ENCODE results near the gene USP2. TPM values are rescaled to one million over a fixed set of nuclear protein-coding genes. Genes with fewer than 3 reads are reported as not detected.

Gene USP2
- total RNA-seq, 1 donor from 2014 or later, result 3.0 TPM

DNA sequence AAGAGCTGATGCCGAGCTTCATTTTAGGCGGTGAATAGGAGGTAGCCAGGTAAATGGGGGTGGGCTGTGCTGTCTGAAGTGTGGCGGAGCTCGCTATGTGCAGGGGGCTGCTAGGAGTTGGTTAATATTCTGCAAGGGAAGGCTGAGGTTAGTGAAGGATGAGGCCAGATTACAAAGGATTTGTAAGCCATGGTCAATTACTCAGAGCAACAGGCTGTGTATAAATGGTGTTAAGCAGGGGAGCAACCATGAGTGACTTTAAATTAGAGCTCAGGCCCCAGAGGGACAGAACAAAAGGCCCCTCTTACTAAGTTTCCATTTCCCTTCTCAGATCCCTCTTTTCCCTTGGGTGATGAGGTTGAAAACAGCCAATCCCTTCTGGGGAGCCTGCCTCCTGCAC lies 57.3 kb downstream of the USP2 start:
- Histone ChIP-seq H3K27me3 (peaks cover 9% of the 10 kb centered on the region), H3K9me3 (no peaks in the 10 kb centered on the region), H3K4me3 (no peak overlapping the region), H3K36me3 (no peaks in the 10 kb centered on the region), H3K27ac (no peak overlapping the region), H3K4me1 (peaks cover 15% of the 10 kb centered on the region)
- DNase-seq (no peak), ATAC-seq (no peak)
- intact Hi-C loops (cut with DNase I), result no loop called here
- TF ChIP-seq, protein P1, sequence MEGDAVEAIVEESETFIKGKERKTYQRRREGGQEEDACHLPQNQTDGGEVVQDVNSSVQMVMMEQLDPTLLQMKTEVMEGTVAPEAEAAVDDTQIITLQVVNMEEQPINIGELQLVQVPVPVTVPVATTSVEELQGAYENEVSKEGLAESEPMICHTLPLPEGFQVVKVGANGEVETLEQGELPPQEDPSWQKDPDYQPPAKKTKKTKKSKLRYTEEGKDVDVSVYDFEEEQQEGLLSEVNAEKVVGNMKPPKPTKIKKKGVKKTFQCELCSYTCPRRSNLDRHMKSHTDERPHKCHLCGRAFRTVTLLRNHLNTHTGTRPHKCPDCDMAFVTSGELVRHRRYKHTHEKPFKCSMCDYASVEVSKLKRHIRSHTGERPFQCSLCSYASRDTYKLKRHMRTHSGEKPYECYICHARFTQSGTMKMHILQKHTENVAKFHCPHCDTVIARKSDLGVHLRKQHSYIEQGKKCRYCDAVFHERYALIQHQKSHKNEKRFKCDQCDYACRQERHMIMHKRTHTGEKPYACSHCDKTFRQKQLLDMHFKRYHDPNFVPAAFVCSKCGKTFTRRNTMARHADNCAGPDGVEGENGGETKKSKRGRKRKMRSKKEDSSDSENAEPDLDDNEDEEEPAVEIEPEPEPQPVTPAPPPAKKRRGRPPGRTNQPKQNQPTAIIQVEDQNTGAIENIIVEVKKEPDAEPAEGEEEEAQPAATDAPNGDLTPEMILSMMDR (IDR thresholded peaks at IDR 0.05), result no peak

DNA sequence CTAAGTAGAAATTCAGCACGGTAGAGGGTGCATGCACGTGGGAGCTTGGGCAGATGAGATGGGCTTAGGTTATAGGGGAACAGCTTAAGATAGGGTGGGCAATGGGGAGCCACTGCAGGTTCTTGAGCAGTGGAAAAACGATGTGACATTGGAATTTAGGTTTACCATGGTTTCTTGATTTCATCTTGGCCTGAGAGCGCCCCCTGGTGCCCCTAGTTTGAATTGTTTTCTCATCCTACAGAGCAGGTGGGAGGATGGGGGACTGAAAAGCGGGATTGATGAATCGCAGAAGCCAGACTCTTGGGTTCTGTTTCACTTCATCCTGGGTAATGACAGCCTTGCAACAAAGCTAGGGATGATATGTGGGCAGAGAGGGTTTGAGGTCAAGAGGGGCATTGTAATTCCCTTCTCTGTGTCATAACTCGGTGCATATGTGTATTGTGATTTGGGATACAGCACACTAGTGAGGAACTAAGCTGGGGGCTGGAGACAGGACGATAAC lies 57.9 kb downstream of the USP2 start:
- Histone ChIP-seq H3K27me3 (peaks cover 9% of the 10 kb centered on the region), H3K4me3 (no peak overlapping the region), H3K36me3 (no peaks in the 10 kb centered on the region), H3K4me1 (peaks cover 18% of the 10 kb centered on the region), H3K27ac (no peak overlapping the region), H3K9me3 (no peaks in the 10 kb centered on the region)
- ATAC-seq (peak; percentile 47), DNase-seq (no peak)
- TF ChIP-seq, protein P1 (IDR thresholded peaks at IDR 0.05), result peak; percentile 81
- intact Hi-C loops (cut with DNase I), result no loop called here

DNA sequence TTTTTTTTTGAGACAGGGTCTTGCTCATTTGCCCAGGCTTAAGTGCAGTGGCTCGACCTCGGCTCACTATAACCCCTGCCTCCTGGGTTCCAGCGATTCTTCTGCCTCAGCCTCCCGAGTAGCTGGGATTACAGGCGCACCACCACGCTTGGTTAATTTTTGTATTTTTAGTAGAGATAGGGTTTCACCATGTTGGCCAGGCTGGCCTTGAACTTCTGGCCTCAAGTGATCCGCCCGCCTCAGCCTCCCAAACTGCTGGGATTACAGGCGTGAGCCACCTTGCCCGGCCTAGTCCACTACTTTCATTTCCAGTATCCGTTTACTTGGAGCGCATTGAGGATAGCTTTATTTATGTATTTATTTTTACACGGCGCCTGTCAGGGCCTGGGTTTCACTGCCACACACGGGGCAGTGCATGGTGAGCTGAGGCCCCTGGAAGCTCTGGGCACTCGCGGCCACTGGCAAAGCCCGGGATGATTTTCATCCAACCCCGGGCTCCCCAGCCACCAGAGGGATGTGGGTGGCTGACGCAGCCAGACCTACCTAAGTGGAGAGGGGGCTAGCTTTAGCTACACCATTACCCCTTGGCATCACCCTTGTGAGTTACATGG lies 58.5 kb downstream of the USP2 start:
- Histone ChIP-seq H3K9me3 (no peaks in the 10 kb centered on the region), H3K4me1 (peaks cover 18% of the 10 kb centered on the region), H3K4me3 (no peak overlapping the region), H3K36me3 (no peaks in the 10 kb centered on the region), H3K27ac (no peak overlapping the region), H3K27me3 (peaks cover 9% of the 10 kb centered on the region)
- TF ChIP-seq, protein P1 (IDR thresholded peaks at IDR 0.05), result no peak
- no peak for DNase-seq
- no peak for ATAC-seq
- intact Hi-C loops (cut with DNase I), result no loop called here

DNA sequence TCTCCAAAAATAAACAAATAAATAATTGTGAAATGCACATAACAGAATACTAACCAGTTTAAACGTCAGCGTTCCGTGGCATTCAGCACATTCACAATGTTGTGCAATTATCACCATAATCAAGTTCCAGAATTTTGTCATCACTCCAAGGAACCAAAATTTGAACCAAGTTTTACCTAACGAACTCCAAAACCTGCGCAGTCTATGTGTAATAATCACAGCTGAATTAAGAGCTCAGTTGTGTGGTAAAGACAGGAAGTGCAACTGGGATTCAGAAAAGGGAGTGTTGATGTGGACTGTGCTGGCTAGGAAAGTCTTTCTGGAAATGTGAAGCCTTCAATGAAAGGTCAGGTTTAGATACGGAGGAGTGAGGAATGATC lies 59.1 kb downstream of the USP2 start:
- H3K4me3 ChIP-seq, result no peak overlapping the region
- TF ChIP-seq, protein P1 (IDR thresholded peaks at IDR 0.05), result peak; percentile 15
- peaks cover 20% of the 10 kb centered on the region for H3K4me1 ChIP-seq
- DNase-seq (no peak), ATAC-seq (no peak)
- peaks cover 9% of the 10 kb centered on the region for H3K27me3 ChIP-seq
- intact Hi-C loops (cut with DNase I), result no loop called here
- no peaks in the 10 kb centered on the region for H3K9me3 ChIP-seq
- peak overlapping the region; percentile 87 for H3K27ac ChIP-seq
- no peaks in the 10 kb centered on the region for H3K36me3 ChIP-seq

DNA sequence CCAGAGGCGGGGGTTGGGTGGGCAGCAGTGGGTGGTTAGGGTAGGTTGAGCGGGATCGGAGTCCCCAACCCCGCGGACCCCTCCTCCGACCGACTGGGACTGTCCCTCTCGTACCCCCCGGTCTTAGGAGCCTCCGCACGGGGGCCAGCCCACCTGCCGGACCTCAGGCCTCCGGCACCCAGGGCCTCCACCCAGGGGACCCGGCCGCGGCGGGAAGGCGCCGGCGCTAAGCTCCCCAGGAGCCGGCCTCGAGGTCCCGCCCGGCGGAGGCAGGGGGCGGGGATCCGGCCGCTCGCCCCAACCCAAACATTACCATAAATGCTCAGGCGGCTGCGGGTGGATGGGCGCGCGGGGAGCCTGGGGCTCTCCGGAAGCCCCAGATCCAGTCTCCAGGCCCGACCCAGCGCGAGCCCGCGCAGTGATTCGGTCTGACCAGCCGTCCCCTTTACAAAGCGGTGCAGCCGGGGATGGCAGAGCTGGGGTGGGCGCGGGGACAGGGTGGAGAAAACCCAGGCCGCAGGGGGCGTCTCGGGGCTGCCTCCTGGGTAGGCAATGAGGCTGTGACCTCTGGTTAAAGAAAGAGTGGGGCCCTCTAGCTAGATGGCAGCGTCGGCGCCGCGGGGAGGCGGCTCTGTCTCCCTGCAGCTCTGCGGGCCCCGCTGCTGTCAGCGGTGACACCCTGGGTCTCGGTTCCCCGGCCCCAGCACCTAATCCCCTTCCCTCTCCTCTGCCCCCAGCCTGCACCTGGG lies 60.5 kb downstream of the USP2 start:
- intact Hi-C loops (cut with DNase I), result no loop called here
- TF ChIP-seq, protein P1 (IDR thresholded peaks at IDR 0.05), result no peak
- Histone ChIP-seq H3K4me1 (peaks cover 31% of the 10 kb centered on the region), H3K9me3 (no peaks in the 10 kb centered on the region), H3K4me3 (peak overlapping the region; percentile 55), H3K27me3 (peaks cover 18% of the 10 kb centered on the region), H3K27ac (peak overlapping the region; percentile 87), H3K36me3 (no peaks in the 10 kb centered on the region)
- peak; percentile 51 for ATAC-seq
- DNase-seq, result peak; percentile 74
